Heart right ventricle (tissue), 16 donors: ENCODE results near the gene FRS3. TPM values are rescaled to one million over a fixed set of nuclear protein-coding genes. Genes with fewer than 3 reads are reported as not detected.

Source experiments
- ATAC-seq, 8 donors: fragments of 200-7000 bp; cut with Tn5 transposase; one replicate each; pipeline ENCODE4 v1.9.1; 2020; ENCODE audit warnings: mild to moderate bottlenecking in 8 of 8, moderate library complexity in 8 of 8, moderate number of reproducible peaks in 1 of 8
- DNase-seq, 2 donors: peaks; one replicate each; pipeline ENCODE4 v3.0.0-alpha.2; 2020
- H3K27ac ChIP-seq, 10 donors: fragments of 200-600 bp; sonication (generic) in 2 of 10; one replicate each; pipeline versions ENCODE4 v1.5.0 to v1.8.0; 2020 to 2022; ENCODE audit warnings: mild to moderate bottlenecking in 3 of 10
- H3K27me3 ChIP-seq, 7 donors: fragments of 200-600 bp; one replicate each; pipeline ENCODE4 v1.8.0; 2021 to 2022; ENCODE audit warnings: mild to moderate bottlenecking in 2 of 7
- H3K36me3 ChIP-seq, 9 donors: fragments of 200-600 bp; sonication (generic) in 1 of 9; one replicate each; pipeline versions ENCODE4 v1.5.0 to v1.8.0; 2020 to 2022; ENCODE audit warnings: mild to moderate bottlenecking in 2 of 9
- H3K4me1 ChIP-seq, 9 donors: fragments of 200-600 bp; sonication (generic) in 1 of 9; one replicate each; pipeline versions ENCODE4 v1.5.0 to v1.8.0; 2020 to 2022; ENCODE audit warnings: mild to moderate bottlenecking in 4 of 9
- H3K4me3 ChIP-seq, 10 donors: fragments of 200-600 bp; sonication (generic) in 2 of 10; one replicate each; pipeline versions ENCODE4 v1.5.0 to v1.8.0; 2020 to 2022; ENCODE audit warnings: mild to moderate bottlenecking in 7 of 10, moderate library complexity in 2 of 10
- H3K9me3 ChIP-seq, 11 donors: fragments of 200-600 bp in 10 of 11; sonication (generic) in 2 of 11; one replicate each; pipeline versions ENCODE4 v1.5.0 to v1.8.0; 2013 to 2022; ENCODE audit warnings: mild to moderate bottlenecking in 2 of 11, control low read depth in 1 of 11, moderate library complexity in 1 of 11
- WGBS, 2 donors: extraction: QIAGEN DNeasy Blood & Tissue Kit; methylation state at CpG; one replicate each; pipeline ENCODE4 v1.1.7; 2013; ENCODE audit warnings: inconsistent platforms in 1 of 2; 5-methylcytosine and 5-hydroxymethylcytosine counted together
- intact Hi-C, 10 donors: fragments of 100-400 bp; cut with DNase I; formaldehyde crosslinking; loops; one replicate each; pipeline versions ENCODE4 v1.11.1 to v1.14.2; 2022
- polyA plus RNA-seq, 2 donors: library from polyadenylated mRNA; stranded (reverse); fragments of 200-250 nt; gene quantifications; one replicate each; pipeline ENCODE4 v1.2.3, GENCODE V29; 2013
- total RNA-seq, 10 donors: library from RNA; stranded (reverse); fragmentation: NEBNext Ultra II Directional in 3 of 10; extraction: Animal tissue kit (Norgen Biotek cat#: 25700) in 3 of 10; gene quantifications; one replicate each; pipeline versions ENCODE4 v1.2.1 to v1.2.4, GENCODE V29; 2021 to 2023
- TF ChIP-seq, protein P1 (sequence below), 9 donors: fragments of 200-600 bp; sonication (generic) in 2 of 9; IDR thresholded peaks; one replicate each; pipeline versions ENCODE4 v1.5.0 to v1.8.0; 2021 to 2022; ENCODE audit warnings: antibody characterized with exemption in 9 of 9, mild to moderate bottlenecking in 5 of 9, moderate library complexity in 1 of 9
- donor health status: Arrhythmogenic right ventricular cardiomyopathy.
- donor health status: ischemic (EF 13 %, LVEDD 7.1; RV severe dilation, severe dysfunction).
- donor health status: healthy with polysubstance abuse.
- donor health status: DM: no; HTN: yes; CAD: no.
- donor health status: DM: no; HTN: no; CAD: no.
- donor health status: ischemic (EF 25% LVEDD 6.9; RV normal size, moderate dysfunction).
- donor health status: ischemic (EF 25% LVEDD 5.7; RV mildly dilated, moderate dysfunction).
- donor health status: healthy.
- donor health status: DM: yes; HTN: yes; CAD: no.
- donor health status: Ischemic cardiomyopathy.
- donor health status: ischemic (EF 35%, LVEDD 5.7; RV mildly dilated, moderate dysfunction).
- donor health status: nonischemic (EF 11% LVEDD 7.7; RV severe dilation, severe dysfunction).
- donor health status: DM: yes; HTN: yes; CAD: no.
- donor health status: PGD.
- donor health status: ischemic (EF 29% LVEDD 5.4; RV normal size, mild dysfunction).
- donor health status: nonischemic (EF 23%, LVEDD 6.1; RV moderate dilation, normal function).

The FRS3 gene
- total and polyA plus RNA-seq, 12 donors, result 2.8 to 8.7 (median 5.8) TPM

GRCh38 chr6:41785689-41786450 lies 6.2 kb upstream of the FRS3 start:
- H3K4me3 ChIP-seq, result peak overlapping the region in 9 of 10 donors; percentile 64 to 96 (median 83)
- WGBS, 2 donors, result 18 to 27% methylated on average over 22 to 29 of the region's 29 CpGs
- peaks cover 0 to 45% (median 7%) of the 10 kb centered on the region in 9 donors for H3K36me3 ChIP-seq
- intact Hi-C loops, result loop anchor here in 7 of 10 donors (2.0 to 10.0 kb wide), 9 partner anchors 61 to 429 kb away; partner anchors contain the start of genes BYSL (in 6 of the 7), MED20 (in 6 of the 7), CCND3 (in 2 of the 7) and MRPS10 (in 2 of the 7)
- H3K27me3 ChIP-seq, result no peaks in the 10 kb centered on the region
- peak in 1 of 2 donors; percentile 42 for DNase-seq
- TF ChIP-seq, protein P1, sequence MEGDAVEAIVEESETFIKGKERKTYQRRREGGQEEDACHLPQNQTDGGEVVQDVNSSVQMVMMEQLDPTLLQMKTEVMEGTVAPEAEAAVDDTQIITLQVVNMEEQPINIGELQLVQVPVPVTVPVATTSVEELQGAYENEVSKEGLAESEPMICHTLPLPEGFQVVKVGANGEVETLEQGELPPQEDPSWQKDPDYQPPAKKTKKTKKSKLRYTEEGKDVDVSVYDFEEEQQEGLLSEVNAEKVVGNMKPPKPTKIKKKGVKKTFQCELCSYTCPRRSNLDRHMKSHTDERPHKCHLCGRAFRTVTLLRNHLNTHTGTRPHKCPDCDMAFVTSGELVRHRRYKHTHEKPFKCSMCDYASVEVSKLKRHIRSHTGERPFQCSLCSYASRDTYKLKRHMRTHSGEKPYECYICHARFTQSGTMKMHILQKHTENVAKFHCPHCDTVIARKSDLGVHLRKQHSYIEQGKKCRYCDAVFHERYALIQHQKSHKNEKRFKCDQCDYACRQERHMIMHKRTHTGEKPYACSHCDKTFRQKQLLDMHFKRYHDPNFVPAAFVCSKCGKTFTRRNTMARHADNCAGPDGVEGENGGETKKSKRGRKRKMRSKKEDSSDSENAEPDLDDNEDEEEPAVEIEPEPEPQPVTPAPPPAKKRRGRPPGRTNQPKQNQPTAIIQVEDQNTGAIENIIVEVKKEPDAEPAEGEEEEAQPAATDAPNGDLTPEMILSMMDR (IDR thresholded peaks at IDR 0.05), result no peak
- ATAC-seq, result peak in 2 of 8 donors; percentile 4 to 23
- H3K27ac ChIP-seq, result peak overlapping the region in 9 of 10 donors; percentile 90 to 97 (median 94)
- H3K4me1 ChIP-seq, result peaks cover 15 to 75% (median 57%) of the 10 kb centered on the region in 9 donors
- no peaks in the 10 kb centered on the region for H3K9me3 ChIP-seq

GRCh38 chr6:41785254-41785653 lies 5.6 kb upstream of the FRS3 start:
- Histone ChIP-seq H3K27ac (peak overlapping the region in 5 of 10 donors; percentile 37 to 97 (median 95)), H3K4me1 (peaks cover 17 to 74% (median 58%) of the 10 kb centered on the region in 9 donors)

DNA sequence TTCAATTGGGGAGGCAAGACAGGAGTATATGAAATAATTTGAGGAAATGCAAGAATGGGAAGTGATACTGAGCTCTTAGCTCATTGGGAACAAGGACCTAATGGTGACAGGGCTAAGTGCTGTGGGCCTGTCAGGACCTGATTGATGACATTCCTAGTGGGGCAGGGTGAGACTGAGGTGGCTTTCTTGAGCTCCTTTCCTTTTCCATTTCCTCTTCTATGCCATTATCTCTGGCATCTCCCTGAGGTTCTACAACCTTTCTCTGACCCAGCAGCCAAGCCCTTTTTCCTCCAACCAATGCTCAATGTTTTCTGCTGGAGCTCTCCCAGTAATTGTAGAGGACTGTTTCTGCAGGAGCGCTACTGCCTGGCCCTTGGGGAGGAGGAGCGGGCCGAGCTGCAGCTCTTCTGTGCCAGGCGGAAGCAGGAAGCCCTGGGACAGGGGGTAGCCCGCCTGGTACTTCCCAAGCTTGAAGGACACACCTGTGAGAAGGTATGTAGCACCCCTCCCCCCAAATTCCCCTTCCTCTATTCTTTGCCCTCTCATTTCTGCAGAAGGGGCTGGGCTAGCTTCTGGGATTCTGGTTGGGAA lies 5.0 kb upstream of the FRS3 start:
- WGBS, 2 donors, result 64 to 77% methylated on average over 5 of the region's 5 CpGs
- H3K9me3 ChIP-seq, result no peaks in the 10 kb centered on the region
- H3K36me3 ChIP-seq, result peaks cover 0 to 33% (median 7%) of the 10 kb centered on the region in 9 donors
- intact Hi-C loops, result loop anchor here in 8 of 10 donors (5.0 to 10.0 kb wide), 10 partner anchors 47 to 430 kb away; partner anchors contain the start of genes BYSL (in 3 of the 8), MED20 (in 3 of the 8), CCND3 (in 2 of the 8) and MRPS10 (in 2 of the 8)
- ATAC-seq (no peak), DNase-seq (no peak)
- H3K4me3 ChIP-seq, result no peak overlapping the region
- H3K4me1 ChIP-seq, result peaks cover 17 to 72% (median 52%) of the 10 kb centered on the region in 9 donors
- peak overlapping the region in 2 of 10 donors; percentile 37 to 97 for H3K27ac ChIP-seq
- TF ChIP-seq, protein P1 (IDR thresholded peaks at IDR 0.05), result no peak
- H3K27me3 ChIP-seq, result no peaks in the 10 kb centered on the region

More at GRCh38 chr6:41785254-41785653, 5.6 kb upstream of the FRS3 start:
- WGBS, 2 donors, result 62 to 73% methylated on average over 11 of the region's 11 CpGs
- Histone ChIP-seq H3K9me3 (no peaks in the 10 kb centered on the region), H3K36me3 (peaks cover 0 to 39% (median 7%) of the 10 kb centered on the region in 9 donors), H3K27me3 (no peaks in the 10 kb centered on the region), H3K4me3 (peak overlapping the region in 1 of 10 donors; percentile 83)
- intact Hi-C loops, result loop anchor here in 6 of 10 donors (5.0 to 10.0 kb wide), 7 partner anchors 100 to 430 kb away; partner anchors contain the start of genes BYSL (in 3 of the 6), MED20 (in 3 of the 6), CCND3 (in 2 of the 6) and MRPS10 (in 2 of the 6)
- TF ChIP-seq, protein P1 (IDR thresholded peaks at IDR 0.05), result no peak
- peak in 3 of 8 donors; percentile 5 to 14 (median 8) for ATAC-seq
- DNase-seq, result peak in 1 of 2 donors; percentile 52
